Body of pancreas (tissue), 4 donors: ENCODE measurements around the gene ELF2. TPM values are rescaled to one million over a fixed set of nuclear protein-coding genes. Genes with fewer than 3 reads are reported as not detected.
"Not testable (repeated sequence)": the region's sequence is repeated elsewhere in the genome, so short reads cannot be mapped to it uniquely, and the experiment has no call there.

ENCODE experiments used
- ATAC-seq: fragments of 150-250 bp; one replicate; pipeline ENCODE4 v1.9.1; 2016
- DNase-seq, 4 donors: peaks; one replicate each; pipeline ENCODE4 v3.0.0-alpha.2; 2019
- H3K27ac ChIP-seq, 4 donors: fragments of 200-600 bp; sonication (generic); 1 replicate in 3 of 4; 2 replicates in 1 of 4; pipeline versions ENCODE4 v1.5.1 to v1.6.1; 2016 to 2019; ENCODE audit warnings: mild to moderate bottlenecking in 1 of 4, mixed read lengths in 1 of 4, moderate library complexity in 1 of 4
- H3K27me3 ChIP-seq, 2 donors: fragments of 200-600 bp; sonication (generic); one replicate each; pipeline ENCODE4 v1.6.0; 2016; ENCODE audit warnings: mild to moderate bottlenecking in 1 of 2
- H3K36me3 ChIP-seq, 2 donors: fragments of 200-600 bp; sonication (generic); replicated peaks in 1 of 2; 2 replicates each; pipeline ENCODE4 v1.5.1; 2016; ENCODE audit warnings: low read depth in 2 of 2; ENCODE audit not compliant: insufficient read depth in 1 of 2
- H3K4me1 ChIP-seq: fragments of 200-600 bp; sonication (generic); one replicate; pipeline ENCODE4 v1.6.0; 2016
- H3K4me3 ChIP-seq, 2 donors: fragments of 200-600 bp; sonication (generic); 1 replicate in 1 of 2; 2 replicates in 1 of 2; pipeline ENCODE4 v1.5.1; 2016 to 2019
- H3K9me3 ChIP-seq, 3 donors: fragments of 200-600 bp; sonication (generic); 1 replicate in 2 of 3; 2 replicates in 1 of 3; pipeline ENCODE4 v1.5.1; 2016
- CTCF ChIP-seq, 7 experiments: fragments of 450-650 bp in 4 of 7; fragments of 200-600 bp in 3 of 7; sonication (generic) in 3 of 7; IDR thresholded peaks; one replicate each; pipeline ENCODE4 v1.5.1; 2016 to 2019; ENCODE audit warnings: antibody characterized with exemption in 7 of 7
- POLR2A ChIP-seq, 3 donors: fragments of 450-650 bp; IDR thresholded peaks; one replicate each; pipeline ENCODE4 v1.6.1; 2016; ENCODE audit warnings: antibody characterized with exemption in 3 of 3, mild to moderate bottlenecking in 2 of 3
- WGBS, 2 donors: methylation state at CpG; one replicate each; pipeline ENCODE4 v1.1.5; 2017; 5-methylcytosine and 5-hydroxymethylcytosine counted together
- intact Hi-C: fragments of 100-400 bp; cut with DNase I; formaldehyde crosslinking; loops from one replicate; pipeline ENCODE4 v1.15.1; 2023
- total RNA-seq, 2 donors: library from RNA; depleted of rRNA; stranded (reverse); fragments of >200 nt; gene quantifications; one replicate each; pipeline ENCODE4 v1.1.0, GENCODE V29; 2016

Gene ELF2
- total RNA-seq, 2 donors from 2014 or later: 25.4 to 42.5 TPM

DNA sequence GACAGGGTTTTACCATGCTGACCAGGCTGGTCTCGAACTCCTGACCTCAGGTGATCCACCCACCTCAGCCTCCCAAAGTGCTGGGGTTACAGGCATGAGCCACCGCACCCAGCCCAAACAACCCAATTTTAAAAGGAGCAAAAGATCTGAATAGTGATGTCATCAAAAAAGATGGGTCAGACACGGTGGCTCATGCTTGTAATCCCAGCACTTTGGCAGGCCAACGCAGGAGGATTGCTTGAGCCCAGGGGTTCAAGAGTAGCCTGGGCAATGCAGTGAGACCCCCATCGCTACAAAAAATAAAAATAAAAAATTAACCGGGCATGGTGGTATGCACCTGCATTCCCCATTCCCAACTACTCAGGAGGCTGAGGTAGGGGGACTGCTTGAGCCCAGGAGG is 6.1 kb downstream of the ELF2 start:
- no peaks in the 10 kb centered on the region for H3K9me3 ChIP-seq
- DNase-seq: no peak
- ATAC-seq: no peak
- no peaks in the 10 kb centered on the region for H3K27me3 ChIP-seq
- H3K27ac ChIP-seq: no peak overlapping the region
- WGBS, 2 donors: 84 to 90% methylated on average over 6 of the region's 6 CpGs
- no peaks in the 10 kb centered on the region for H3K36me3 ChIP-seq
- intact Hi-C loops: no loop called here
- H3K4me1 ChIP-seq: peaks cover 36% of the 10 kb centered on the region
- TF ChIP-seq POLR2A (IDR thresholded peaks at IDR 0.05): no peak
- no peak for TF ChIP-seq CTCF (IDR thresholded peaks at IDR 0.05)
- no peak overlapping the region for H3K4me3 ChIP-seq

- no peak overlapping the region for H3K27ac ChIP-seq
- H3K36me3 ChIP-seq: no peaks in the 10 kb centered on the region
- DNase-seq (peak in 1 of 4 donors; percentile 17), ATAC-seq (peak; percentile 55)
- peaks cover 28% of the 10 kb centered on the region for H3K4me1 ChIP-seq
- H3K9me3 ChIP-seq: no peaks in the 10 kb centered on the region
- whole genome bisulfite sequencing, 2 donors: 49% methylated on average over 5 of the region's 5 CpGs
- H3K27me3 ChIP-seq: no peaks in the 10 kb centered on the region
- no peak overlapping the region for H3K4me3 ChIP-seq
- TF ChIP-seq POLR2A (IDR thresholded peaks at IDR 0.05) (no peak), CTCF (IDR thresholded peaks at IDR 0.05) (peak in 6 of 7 experiments; percentile 31 to 57 (median 48))
- intact Hi-C loops: no loop called here
These were observed 9.1 kb downstream of the ELF2 start for GRCh38 chr4:139167774-139168444.

DNA sequence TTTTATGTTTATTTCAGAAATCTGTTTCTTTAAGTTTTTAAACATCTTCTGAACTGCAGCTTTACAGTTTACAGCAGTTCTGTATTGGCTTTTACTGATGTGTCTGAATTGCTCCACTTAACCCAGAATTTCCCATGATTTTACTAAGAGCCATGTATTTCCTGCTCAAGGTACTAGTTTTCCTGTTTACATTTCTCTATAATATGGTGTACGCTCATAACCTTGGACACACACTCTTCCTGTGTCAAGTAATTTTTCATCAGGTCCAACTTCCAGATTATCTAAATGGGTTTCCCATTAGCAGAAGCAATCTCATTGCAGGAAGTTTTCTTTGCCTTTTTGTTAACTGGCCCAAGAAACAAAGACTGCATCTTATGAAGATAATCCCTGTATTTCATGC is 12.3 kb downstream of the ELF2 start:
- peaks cover 13% of the 10 kb centered on the region for H3K4me1 ChIP-seq
- 83% methylated on average over 1 of the region's 1 CpG for WGBS, 2 donors
- intact Hi-C loops: no loop called here

DNA sequence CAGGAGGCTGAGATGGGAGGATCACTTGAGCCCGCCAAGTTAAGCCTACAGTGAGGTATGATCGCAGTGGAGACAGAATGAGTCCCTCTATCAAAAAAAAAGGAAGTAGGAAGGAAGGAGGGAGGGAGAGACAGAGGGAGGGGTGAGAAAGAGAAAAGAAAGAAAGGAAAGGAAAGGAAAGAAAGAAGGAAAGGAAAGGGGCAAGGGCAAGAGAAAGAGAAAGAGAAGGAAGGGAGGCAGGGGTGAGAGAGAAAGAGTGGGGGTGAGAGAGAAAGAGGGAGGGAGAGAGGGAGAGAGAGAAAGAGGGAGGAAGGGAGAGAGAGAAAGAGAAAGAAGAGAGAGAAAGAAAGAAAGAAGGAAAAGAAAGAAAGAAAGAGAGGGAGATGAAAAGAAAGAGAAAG is 13.2 kb downstream of the ELF2 start:
- 80 to 96% methylated on average over 1 to 2 of the region's 2 CpGs for WGBS, 2 donors
- intact Hi-C loops: no loop called here
- H3K4me1 ChIP-seq: peaks cover 13% of the 10 kb centered on the region

More for the DNA sequence above, 12.3 kb downstream of the ELF2 start:
- H3K27ac ChIP-seq: no peak overlapping the region
- no peak overlapping the region for H3K4me3 ChIP-seq
- ATAC-seq (no peak), DNase-seq (no peak)
- H3K27me3 ChIP-seq: no peaks in the 10 kb centered on the region
- no peaks in the 10 kb centered on the region for H3K9me3 ChIP-seq
- TF ChIP-seq CTCF (IDR thresholded peaks at IDR 0.05) (no peak), POLR2A (IDR thresholded peaks at IDR 0.05) (no peak)
- no peaks in the 10 kb centered on the region for H3K36me3 ChIP-seq

DNA sequence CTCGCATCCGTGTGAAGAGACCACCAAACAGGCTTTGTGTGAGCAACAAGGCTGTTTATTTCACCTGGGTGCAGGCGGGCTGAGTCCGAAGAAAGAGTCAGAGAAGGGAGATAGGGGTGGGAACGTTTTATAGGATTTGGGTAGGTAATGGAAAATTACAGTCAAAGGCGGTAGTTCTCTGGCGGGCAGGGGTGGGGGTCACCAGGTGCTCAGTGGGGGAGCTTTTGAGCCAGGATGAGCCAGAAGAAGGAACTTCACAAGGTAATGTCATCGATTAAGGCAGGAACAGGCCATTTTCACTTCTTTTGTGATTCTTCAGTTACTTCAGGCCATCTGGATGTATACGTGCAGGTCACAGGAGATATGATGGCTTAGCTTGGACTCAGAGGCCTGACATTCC is 19.0 kb downstream of the ELF2 start:
- H3K4me1 ChIP-seq, H3K9me3 ChIP-seq, H3K4me3 ChIP-seq, ATAC-seq, intact Hi-C loops, H3K36me3 ChIP-seq, DNase-seq, H3K27ac ChIP-seq, H3K27me3 ChIP-seq: not testable (repeated sequence)
- 84 to 90% methylated on average over 9 of the region's 9 CpGs for WGBS, 2 donors

More for the DNA sequence above, 13.2 kb downstream of the ELF2 start:
- H3K9me3 ChIP-seq: no peaks in the 10 kb centered on the region
- no peak for ATAC-seq
- no peak overlapping the region for H3K4me3 ChIP-seq
- no peak overlapping the region for H3K27ac ChIP-seq
- TF ChIP-seq POLR2A (IDR thresholded peaks at IDR 0.05) (no peak), CTCF (IDR thresholded peaks at IDR 0.05) (no peak)
- no peaks in the 10 kb centered on the region for H3K36me3 ChIP-seq
- H3K27me3 ChIP-seq: no peaks in the 10 kb centered on the region
- no peak for DNase-seq
